ENCODE measurements around the gene PPP1R3G.

The PPP1R3G gene

GRCh38 chr6:5082487-5083306, 2.4 kb upstream of the PPP1R3G start:
- DNase-seq (ENCODE audit: low read depth in 1 of 2, low spot score in 1 of 2) = no peak
- Histone ChIP-seq H3K4me3 (replicated peaks; ENCODE audit: insufficient read depth, low read length) (no peak overlapping the region), H3K27me3 (ENCODE audit: insufficient read depth, poor library complexity, severe bottlenecking) (peaks cover 28% of the 10 kb centered on the region), H3K27ac (replicated peaks) (no peak overlapping the region)
- TF ChIP-seq SPI1 (IDR thresholded peaks at IDR 0.05; ENCODE audit: borderline replicate concordance, low read depth) (no peak), GABPA (IDR thresholded peaks at IDR 0.05; ENCODE audit: low read depth) (no peak), CTCF (IDR thresholded peaks at IDR 0.05; ENCODE audit: insufficient read depth, low read length) (no peak), REST (IDR thresholded peaks at IDR 0.05; ENCODE audit: insufficient replicate concordance, low read depth) (no peak), POLR2AphosphoS5 (IDR thresholded peaks at IDR 0.05; ENCODE audit: low read depth) (no peak)

GRCh38 chr6:5083307-5083583, 1.9 kb upstream of the PPP1R3G start:
- TF ChIP-seq CTCF (IDR thresholded peaks at IDR 0.05; ENCODE audit: insufficient read depth, low read length) (no peak), POLR2AphosphoS5 (IDR thresholded peaks at IDR 0.05; ENCODE audit: low read depth) (no peak), SPI1 (IDR thresholded peaks at IDR 0.05; ENCODE audit: borderline replicate concordance, low read depth) (no peak), GABPA (IDR thresholded peaks at IDR 0.05; ENCODE audit: low read depth) (no peak), REST (IDR thresholded peaks at IDR 0.05; ENCODE audit: insufficient replicate concordance, low read depth) (no peak)

GRCh38 chr6:5083813-5084359, 1.3 kb upstream of the PPP1R3G start:
- H3K27ac ChIP-seq (replicated peaks) = no peak overlapping the region
- TF ChIP-seq SPI1 (IDR thresholded peaks at IDR 0.05; ENCODE audit: borderline replicate concordance, low read depth) = no peak
- no peak for TF ChIP-seq REST (IDR thresholded peaks at IDR 0.05; ENCODE audit: insufficient replicate concordance, low read depth)
- TF ChIP-seq CTCF (IDR thresholded peaks at IDR 0.05; ENCODE audit: insufficient read depth, low read length) = no peak
- no peak for TF ChIP-seq POLR2AphosphoS5 (IDR thresholded peaks at IDR 0.05; ENCODE audit: low read depth)
- H3K27me3 ChIP-seq (ENCODE audit: insufficient read depth, poor library complexity, severe bottlenecking) = peaks cover 28% of the 10 kb centered on the region

More at GRCh38 chr6:5083307-5083583, 1.9 kb upstream of the PPP1R3G start:
- no peak overlapping the region for H3K27ac ChIP-seq (replicated peaks)
- peaks cover 28% of the 10 kb centered on the region for H3K27me3 ChIP-seq (ENCODE audit: insufficient read depth, poor library complexity, severe bottlenecking)
- no peak for DNase-seq (ENCODE audit: low read depth in 1 of 2, low spot score in 1 of 2)
- no peak overlapping the region for H3K4me3 ChIP-seq (replicated peaks; ENCODE audit: insufficient read depth, low read length)

More at GRCh38 chr6:5083813-5084359, 1.3 kb upstream of the PPP1R3G start:
- no peak for DNase-seq (ENCODE audit: low read depth in 1 of 2, low spot score in 1 of 2)
- peak overlapping the region; percentile 59; the same call in 1 of the 2 replicates for H3K4me3 ChIP-seq (replicated peaks; ENCODE audit: insufficient read depth, low read length)

Measured in HL-60 (cell line).